ENCODE results near the gene MYO18A.
A peak's percentile ranks its signal among the peaks of the same experiment; 100 is the strongest.
"Not testable (repeated sequence)": the region's sequence is repeated elsewhere in the genome, so short reads cannot be mapped to it uniquely, and the experiment has no call there.

Gene MYO18A

DNA sequence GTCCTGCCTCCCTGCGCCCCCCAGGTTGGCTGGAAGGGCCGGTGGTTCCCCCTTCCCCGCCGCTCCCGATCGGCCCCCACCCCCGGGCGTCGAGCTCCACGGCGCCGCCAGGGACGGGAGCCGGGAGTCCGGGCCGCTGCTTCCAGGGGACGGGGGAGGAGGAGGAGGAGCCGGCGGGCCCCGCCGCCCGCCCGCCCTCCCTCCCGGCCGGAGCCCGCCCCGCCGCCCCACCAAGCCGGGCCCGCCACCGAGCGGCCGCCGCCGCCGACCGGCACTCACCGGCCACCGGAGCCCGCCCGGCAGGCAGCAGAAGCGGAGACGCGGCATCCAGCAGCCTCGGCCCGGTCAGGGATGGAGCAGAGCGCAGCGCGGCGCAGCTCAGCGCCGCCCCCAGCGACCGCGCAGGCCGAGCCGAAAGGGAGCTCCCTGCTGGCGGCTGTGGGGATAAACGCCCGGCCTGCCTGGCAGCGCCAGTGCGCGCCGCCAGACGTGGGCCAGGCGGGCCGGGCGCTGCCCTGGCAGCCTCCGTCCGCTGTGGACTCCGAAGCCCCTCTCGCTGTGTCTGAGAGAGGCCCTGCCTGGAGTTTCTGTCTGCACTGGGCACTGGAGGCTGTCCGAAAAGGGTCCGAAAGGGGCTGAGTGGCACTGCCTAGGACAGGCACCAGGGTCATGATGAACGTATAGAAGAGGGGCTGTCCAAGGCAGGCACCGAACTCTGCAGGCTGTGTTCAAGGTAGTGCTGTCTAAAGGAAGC lies at the start of gene MYO18A:
MYO18A (minus strand) TSS at position 365 of the 754 bp plus-strand sequence. CDS start 13,458 bp downstream, outside the sequence.
- peak; percentile 73 to 75 for DNase-seq (ENCODE audit: low read depth in 2 of 2)

DNA sequence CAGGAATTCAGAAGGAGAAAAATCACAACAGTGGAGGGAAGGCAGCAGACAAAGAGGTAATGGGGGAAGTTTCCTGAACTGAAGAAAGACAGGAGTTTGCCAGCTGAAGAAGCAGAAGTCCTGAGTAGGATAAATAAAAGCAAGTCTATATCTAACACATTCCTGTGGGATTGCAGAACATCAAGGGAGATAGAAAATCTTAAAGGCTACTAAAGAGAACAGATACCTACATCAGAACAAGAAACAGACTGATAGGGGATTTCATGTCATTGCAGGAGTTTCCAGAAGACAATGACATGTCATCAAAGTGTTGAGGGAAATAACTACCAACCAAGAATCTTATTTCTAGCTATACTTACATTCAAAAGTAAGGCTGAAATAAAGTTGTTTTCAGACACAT lies 45.2 kb upstream of the MYO18A start:
- no peak for DNase-seq (ENCODE audit: low read depth in 2 of 2)

DNA sequence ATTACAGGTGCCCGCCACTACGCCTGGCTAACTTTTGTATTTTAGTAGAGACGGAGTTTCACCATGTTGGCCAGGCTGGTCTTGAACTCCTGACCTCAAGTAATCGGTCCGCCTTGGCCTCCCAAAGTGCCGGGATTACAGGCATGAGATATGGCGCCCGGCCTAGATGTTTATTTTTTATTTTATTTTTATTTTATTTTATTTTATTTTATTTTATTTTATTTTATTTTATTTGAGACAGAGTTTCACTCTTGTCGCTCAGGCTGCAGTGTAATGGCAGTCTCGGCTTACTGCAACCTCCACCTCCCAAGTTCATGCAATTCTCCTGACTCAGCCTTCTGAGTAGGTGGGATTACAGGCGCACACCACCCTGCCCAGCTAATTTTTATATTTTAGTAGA lies 41.1 kb upstream of the MYO18A start:
- not testable (repeated sequence) for DNase-seq (ENCODE audit: low read depth in 2 of 2)

DNA sequence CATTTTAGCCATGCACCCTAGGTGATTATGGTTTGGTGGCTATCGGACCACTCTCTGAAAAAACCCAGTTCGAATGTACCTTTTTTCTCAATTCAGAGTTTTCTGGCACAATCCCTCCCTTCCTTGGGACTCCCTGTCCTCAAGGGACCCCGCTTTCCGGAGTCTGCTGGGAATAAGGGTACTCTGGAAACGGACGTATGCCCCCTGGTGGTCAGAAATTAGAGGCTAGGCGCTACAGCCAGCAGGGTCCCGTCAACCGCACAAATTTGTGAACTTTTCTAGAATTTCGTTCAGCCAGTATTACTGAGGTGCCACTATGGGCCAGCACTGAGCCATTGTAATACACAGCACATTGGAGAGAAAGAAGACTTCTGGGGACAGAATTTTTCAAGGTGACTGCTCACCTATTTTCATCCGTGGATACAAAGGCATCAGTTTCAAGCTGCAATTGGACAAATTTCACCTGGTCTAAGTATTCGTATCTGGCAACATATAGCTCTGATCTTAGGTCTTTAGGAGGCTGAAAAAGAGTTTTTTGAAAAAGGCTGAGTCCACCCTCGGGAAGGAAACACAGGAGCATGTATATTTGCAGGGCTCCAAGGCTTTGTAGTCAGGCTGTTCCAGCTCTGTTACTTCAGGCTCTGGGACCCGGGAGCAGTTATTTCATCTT lies 39.3 kb upstream of the MYO18A start:
- DNase-seq (ENCODE audit: low read depth in 2 of 2): peak; percentile 38 to 62

DNA sequence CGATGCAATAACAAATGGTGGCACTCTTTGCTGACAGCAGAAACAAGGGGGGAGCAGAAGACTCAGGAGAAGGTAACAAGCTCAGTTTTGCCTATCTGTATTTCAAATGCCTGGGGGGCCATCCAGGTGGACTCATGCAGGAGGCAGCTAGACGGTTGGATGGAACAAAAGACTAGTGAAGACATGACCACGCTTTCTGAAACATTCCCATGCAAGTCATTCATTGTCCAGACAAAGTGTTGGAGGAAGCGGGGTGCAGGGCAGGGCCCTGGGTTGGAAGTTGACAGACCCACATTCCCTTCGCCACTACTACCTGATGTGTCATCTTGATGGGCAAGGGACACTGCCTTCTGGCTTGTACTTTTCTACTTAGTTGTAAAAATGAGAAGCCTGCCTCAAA lies 36.7 kb upstream of the MYO18A start:
- no peak for DNase-seq (ENCODE audit: low read depth in 2 of 2)

GRCh38 chr17:29216181-29216580 lies 36.0 kb upstream of the MYO18A start:
- no peak for DNase-seq (ENCODE audit: low read depth in 2 of 2)

GRCh38 chr17:29215717-29216116 lies 35.5 kb upstream of the MYO18A start:
- DNase-seq (ENCODE audit: low read depth in 2 of 2): no peak

GRCh38 chr17:29215174-29215573 lies 35.0 kb upstream of the MYO18A start:
- DNase-seq (ENCODE audit: low read depth in 2 of 2): no peak

GRCh38 chr17:29214215-29215146 lies 34.3 kb upstream of the MYO18A start:
- DNase-seq (ENCODE audit: low read depth in 2 of 2): no peak

DNA sequence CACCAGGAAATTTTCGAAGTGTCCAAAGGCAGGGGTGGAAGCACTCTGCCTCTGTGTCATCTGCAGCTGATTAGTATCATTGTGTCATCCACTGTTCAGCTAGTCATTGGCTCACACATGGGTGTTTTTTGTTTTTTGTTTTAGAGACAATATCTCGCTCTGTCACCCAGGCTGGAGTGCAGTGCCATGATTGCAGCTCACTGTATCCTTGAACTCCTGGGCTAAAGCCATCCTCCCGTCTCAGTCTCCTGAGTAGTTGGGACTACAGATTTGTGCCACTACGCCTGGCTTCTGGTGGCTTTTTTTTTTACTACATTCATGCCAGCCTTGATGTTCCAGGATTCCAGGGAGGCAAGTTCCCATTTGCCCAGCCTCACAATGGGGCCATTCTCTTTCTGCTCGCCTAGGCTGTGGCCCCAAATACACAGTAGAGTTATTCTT lies 32.5 kb upstream of the MYO18A start:
- no peak for DNase-seq (ENCODE audit: low read depth in 2 of 2)

DNA sequence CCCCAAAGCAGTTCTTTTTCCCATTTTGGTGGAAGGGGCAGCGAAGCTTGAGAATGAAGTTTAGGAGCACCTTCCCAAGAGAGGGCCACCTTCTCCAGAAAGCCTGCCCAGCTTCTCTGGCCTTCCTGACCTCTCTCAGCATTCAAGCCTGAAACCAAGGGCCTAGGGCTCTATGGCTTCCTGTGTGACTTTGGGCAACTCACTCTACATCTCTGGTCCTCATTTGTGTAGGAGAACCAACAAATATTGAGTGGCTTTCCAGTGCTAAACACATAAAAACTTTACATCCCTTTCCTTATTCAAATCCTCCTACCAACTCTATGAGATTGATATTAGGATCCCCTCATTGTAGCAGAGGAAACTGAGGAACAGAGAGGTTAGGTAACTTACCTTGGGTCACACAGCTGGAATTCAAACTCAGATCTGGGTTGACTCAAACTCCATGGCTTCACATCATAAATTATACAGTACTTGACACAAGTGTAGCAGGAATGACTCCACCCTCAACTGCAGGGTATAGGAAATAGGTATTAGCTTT lies 32.0 kb upstream of the MYO18A start:
- DNase-seq (ENCODE audit: low read depth in 2 of 2): no peak

GRCh38 chr17:29210879-29211278 lies 30.7 kb upstream of the MYO18A start:
- DNase-seq (ENCODE audit: low read depth in 2 of 2): no peak

DNA sequence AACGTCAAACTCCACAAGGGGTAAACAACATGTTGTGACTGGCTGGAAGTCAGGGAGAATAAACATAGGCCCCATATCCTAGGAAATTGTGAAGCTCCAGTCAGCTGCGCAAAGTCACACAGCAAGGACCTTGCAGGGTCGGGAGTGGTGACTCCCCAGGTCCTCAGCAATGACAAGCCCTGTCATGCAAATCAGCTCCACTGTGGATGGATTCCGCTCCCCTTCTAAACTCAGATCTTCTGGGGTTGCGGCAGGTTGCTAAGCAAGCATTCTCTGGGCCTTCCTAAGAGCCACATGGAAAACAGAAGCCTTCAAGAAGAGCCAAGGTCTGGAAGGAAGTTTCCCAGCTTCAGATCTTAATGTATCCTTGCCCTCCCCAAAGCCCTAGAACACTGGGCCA lies 28.9 kb upstream of the MYO18A start:
- no peak for DNase-seq (ENCODE audit: low read depth in 2 of 2)

DNA sequence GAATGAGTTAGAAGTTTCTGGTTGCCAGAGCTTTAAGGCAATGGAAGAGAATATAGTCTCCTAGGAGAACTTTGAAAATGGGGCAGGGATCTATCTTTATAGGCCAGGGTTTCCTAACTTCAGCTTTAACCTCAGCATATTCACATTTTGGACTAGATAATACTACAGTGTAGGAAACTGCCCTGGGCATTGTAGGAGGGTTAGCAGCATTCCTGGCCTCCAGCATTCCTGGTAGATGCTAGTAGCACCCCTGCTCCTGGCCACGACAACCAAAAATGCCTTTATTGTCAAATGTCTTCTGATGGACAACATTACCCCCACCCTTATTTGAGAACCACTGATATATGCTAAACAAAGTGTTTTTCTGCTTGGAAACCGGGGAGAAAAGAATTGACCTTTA lies 27.8 kb upstream of the MYO18A start:
- DNase-seq (ENCODE audit: low read depth in 2 of 2): no peak

GRCh38 chr17:29205047-29205446 lies 24.8 kb upstream of the MYO18A start:
- DNase-seq (ENCODE audit: low read depth in 2 of 2): no peak

DNA sequence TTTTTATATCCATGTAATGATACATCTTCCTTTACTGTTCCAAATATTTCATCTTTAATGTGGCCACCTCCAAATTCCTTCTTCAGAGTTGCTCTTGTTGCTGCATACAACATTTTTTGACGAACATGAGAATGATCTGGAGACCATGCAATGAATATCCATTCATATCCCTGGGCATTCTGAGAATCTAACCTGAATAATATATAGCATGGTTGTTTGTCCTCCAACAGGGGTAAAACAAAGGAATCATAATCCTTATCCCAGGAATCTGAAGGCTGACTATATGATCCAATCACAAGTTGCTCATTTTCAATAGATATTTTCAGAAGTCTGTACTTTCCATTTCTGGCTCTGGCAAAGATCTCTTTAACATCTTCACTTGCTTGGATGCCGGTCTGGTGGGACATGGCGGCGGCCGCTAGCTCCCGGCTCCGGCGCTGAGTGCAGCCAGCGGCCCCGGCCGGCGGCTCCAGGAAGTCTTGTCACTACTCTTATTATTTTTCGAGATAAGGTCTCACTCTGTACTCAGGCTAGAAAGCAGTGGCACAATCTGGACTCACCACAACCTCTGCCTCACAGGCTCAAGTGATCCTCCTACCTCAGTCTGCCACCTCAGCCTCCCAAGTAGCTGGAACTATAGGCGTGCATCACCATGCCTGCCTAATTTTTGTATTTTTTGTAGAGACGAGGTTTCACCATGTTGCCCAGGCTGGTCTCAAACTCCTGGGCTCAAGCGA lies 24.0 kb upstream of the MYO18A start:
- not testable (repeated sequence) for DNase-seq (ENCODE audit: low read depth in 2 of 2)

- DNase-seq (ENCODE audit: low read depth in 2 of 2): no peak
Observed at GRCh38 chr17:29197516-29198272, 17.5 kb upstream of the MYO18A start.

DNA sequence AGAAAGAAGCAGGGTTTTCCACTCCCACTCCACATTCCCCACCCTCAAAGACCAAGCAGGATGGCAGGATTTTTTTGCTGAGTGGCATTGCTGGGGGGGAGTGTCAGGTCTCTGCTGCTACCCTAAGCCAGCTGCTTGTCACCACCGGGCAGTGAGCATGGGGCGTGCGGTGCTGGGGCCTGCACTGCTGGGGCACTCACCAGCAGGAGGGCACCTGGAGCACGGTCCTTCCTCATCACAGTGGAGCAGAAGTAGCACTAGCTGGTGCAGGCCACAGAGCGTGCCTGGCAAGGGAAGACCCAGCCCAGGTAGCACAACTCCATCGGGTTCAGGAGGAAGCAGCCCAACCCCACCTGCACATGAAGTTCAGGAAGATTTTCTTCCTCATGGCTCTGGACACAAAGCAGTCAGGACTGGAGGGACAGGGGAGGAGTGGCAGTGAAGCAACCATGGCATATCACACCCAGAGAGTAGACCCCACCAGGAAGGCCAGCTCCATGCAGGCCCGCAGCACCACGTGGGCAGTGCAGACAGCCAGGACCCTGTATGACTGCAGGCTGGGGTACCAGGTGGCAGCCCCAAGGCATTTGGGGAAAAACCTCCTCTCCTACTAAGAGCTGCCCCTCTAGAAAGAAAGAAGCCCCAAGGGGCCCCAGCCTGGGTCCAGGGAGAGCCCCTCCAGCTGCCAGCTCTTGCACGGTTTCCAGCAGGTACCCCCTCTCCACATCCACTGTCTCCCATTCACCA lies 16.7 kb upstream of the MYO18A start:
- no peak for DNase-seq (ENCODE audit: low read depth in 2 of 2)

DNA sequence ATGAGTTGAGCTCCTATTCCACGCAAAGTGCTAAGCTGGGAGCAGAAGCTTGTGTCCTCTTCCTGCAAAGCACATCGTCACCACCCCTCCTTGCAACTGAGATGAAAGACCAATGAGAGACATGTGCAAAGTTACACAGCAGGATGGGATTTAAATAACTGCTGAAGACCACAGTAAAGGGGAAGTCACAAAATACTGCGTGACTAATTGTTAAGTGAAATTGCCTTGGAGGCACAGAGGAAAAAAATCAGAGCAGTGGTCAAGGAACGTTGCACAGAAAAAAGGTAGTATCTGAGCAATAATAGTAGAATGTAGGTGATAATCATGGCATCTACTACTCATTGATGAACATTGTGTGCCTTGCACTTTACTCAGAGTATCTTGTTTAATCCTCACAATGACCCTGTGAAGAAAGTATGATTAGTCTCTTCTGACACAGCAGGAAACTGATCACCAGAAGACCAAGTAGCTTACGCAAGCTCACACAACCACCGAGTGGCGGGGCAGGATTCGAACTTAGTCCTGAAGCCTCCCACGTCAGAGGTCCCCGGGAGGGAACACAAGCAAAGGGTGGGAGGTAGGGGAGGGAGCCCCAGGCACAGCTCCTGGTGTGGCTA lies 15.4 kb upstream of the MYO18A start:
- no peak for DNase-seq (ENCODE audit: low read depth in 2 of 2)
